Neural cell (in vitro differentiated cells): ENCODE measurements around the gene TP53I3. TPM values are rescaled to one million over a fixed set of nuclear protein-coding genes. Genes with fewer than 3 reads are reported as not detected.

Source experiments
- H2AFZ ChIP-seq: fragments of 200-600, 300-800 bp; sonication (generic), shearing (Covaris generic); 2 replicates; pipeline ENCODE4 v1.6.0; 2014; ENCODE audit warnings: low read depth, mild to moderate bottlenecking, antibody characterized with exemption, low read length, moderate library complexity
- H3F3A ChIP-seq: fragments of 200-600 bp; shearing (Covaris generic); 2 replicates; pipeline ENCODE4 v1.6.1; 2016; ENCODE audit warnings: mild to moderate bottlenecking, moderate library complexity, mixed read lengths, antibody characterized with exemption, low read length; ENCODE audit not compliant: insufficient read depth, poor library complexity, severe bottlenecking
- H3K27ac ChIP-seq: fragments of 200-600, 300-800 bp; sonication (generic), shearing (Covaris generic); 2 replicates; pipeline ENCODE4 v1.5.1; 2014; ENCODE audit warnings: mild to moderate bottlenecking, low read length, moderate library complexity
- H3K27me3 ChIP-seq: fragments of 300-800, 200-600 bp; sonication (generic), shearing (Covaris generic); 2 replicates; pipeline ENCODE4 v1.6.0; 2014; ENCODE audit warnings: mild to moderate bottlenecking, low read depth, low read length, moderate library complexity; ENCODE audit not compliant: insufficient read depth
- H3K36me3 ChIP-seq: fragments of 300-800, 200-600 bp; sonication (generic), shearing (Covaris generic); 2 replicates; pipeline ENCODE4 v1.5.1; 2014; ENCODE audit warnings: mild to moderate bottlenecking, antibody characterized with exemption, low read length, moderate library complexity; ENCODE audit not compliant: insufficient read depth
- H3K4me2 ChIP-seq: fragments of 300-800, 200-600 bp; sonication (generic), shearing (Covaris generic); 2 replicates; pipeline ENCODE4 v1.6.0; 2014; ENCODE audit warnings: mild to moderate bottlenecking, low read length
- H3K4me3 ChIP-seq: fragments of 300-800, 200-600 bp; sonication (generic), shearing (Covaris generic); 2 replicates; pipeline ENCODE4 v1.5.1; 2014; ENCODE audit warnings: mild to moderate bottlenecking, low read length, moderate library complexity
- H3K79me2 ChIP-seq: fragments of 200-600 bp; shearing (Covaris generic); replicated peaks from 2 replicates; pipeline ENCODE4 v1.6.0; 2014; ENCODE audit warnings: mild to moderate bottlenecking, low read length, moderate library complexity; ENCODE audit not compliant: insufficient read depth
- H3K9ac ChIP-seq: fragments of 300-800, 200-600 bp; sonication (generic), shearing (Covaris generic); 2 replicates; pipeline ENCODE4 v1.6.1; 2016; ENCODE audit warnings: mild to moderate bottlenecking, low read length, mixed read lengths
- H3K9me2 ChIP-seq: fragments of 200-600 bp; shearing (Covaris generic); 2 replicates; pipeline ENCODE4 v1.6.1; 2016; ENCODE audit warnings: mild to moderate bottlenecking, low read length, mixed read lengths; ENCODE audit not compliant: insufficient read depth
- H3K9me3 ChIP-seq: fragments of 200-600, 300-800 bp; sonication (generic), shearing (Covaris generic); 2 replicates; pipeline ENCODE4 v1.6.1; 2016; ENCODE audit warnings: mild to moderate bottlenecking, mixed run types, low read length, moderate library complexity, mixed read lengths
- H4K20me1 ChIP-seq: fragments of 200-600 bp; shearing (Covaris generic); 2 replicates; pipeline ENCODE4 v1.6.1; 2016; ENCODE audit warnings: mild to moderate bottlenecking, mixed run types; ENCODE audit not compliant: insufficient read depth
- CTCF ChIP-seq: fragments of 450-650 bp; IDR thresholded peaks from 2 replicates; pipeline ENCODE4 v1.5.1; 2014; ENCODE audit warnings: antibody characterized with exemption, mild to moderate bottlenecking, moderate library complexity; ENCODE audit not compliant: poor library complexity, severe bottlenecking
- EP300 ChIP-seq: fragments of 450-650 bp; conservative IDR thresholded peaks from 2 replicates; pipeline ENCODE4 v1.6.1; 2014; ENCODE audit warnings: antibody characterized with exemption, mild to moderate bottlenecking, moderate library complexity; ENCODE audit not compliant: poor library complexity, severe bottlenecking
- EZH2 ChIP-seq: fragments of 200-600, 300-800 bp; shearing (Covaris generic), sonication (generic); IDR thresholded peaks from 2 replicates; pipeline ENCODE4 v1.6.1; 2014; ENCODE audit warnings: antibody characterized with exemption, low read length, borderline replicate concordance, mild to moderate bottlenecking; ENCODE audit not compliant: insufficient read depth, poor library complexity, severe bottlenecking
- MXI1 ChIP-seq: fragments of 450-650 bp; conservative IDR thresholded peaks from 2 replicates; pipeline ENCODE4 v1.6.1; 2014; ENCODE audit warnings: antibody characterized with exemption, mild to moderate bottlenecking; ENCODE audit not compliant: poor library complexity, severe bottlenecking
- POLR2AphosphoS5 ChIP-seq: IDR thresholded peaks from 2 replicates; pipeline ENCODE4 v1.6.1; 2012
- RAD21 ChIP-seq: fragments of 450-650 bp; conservative IDR thresholded peaks from 2 replicates; pipeline ENCODE4 v1.6.1; 2014; ENCODE audit warnings: antibody characterized with exemption, mild to moderate bottlenecking, moderate library complexity
- REST ChIP-seq: IDR thresholded peaks from 2 replicates; pipeline ENCODE4 v1.6.1; 2012; ENCODE audit warnings: borderline replicate concordance
- SMC3 ChIP-seq: fragments of 450-650 bp; conservative IDR thresholded peaks from 2 replicates; pipeline ENCODE4 v1.6.1; 2014; ENCODE audit warnings: antibody characterized with exemption, mild to moderate bottlenecking, moderate library complexity; ENCODE audit not compliant: poor library complexity
- TAF1 ChIP-seq: IDR thresholded peaks from 2 replicates; pipeline ENCODE4 v1.6.1; 2012; ENCODE audit warnings: low read depth
- polyA plus RNA-seq: library from polyadenylated mRNA; depleted of rRNA; stranded (reverse); fragments of >200 nt; gene quantifications from 2 replicates; pipeline ENCODE4 v1.2.3, GENCODE V29; 2014

TP53I3 gene
- polyA plus RNA-seq, 1 donor from 2014 or later = 1.8 TPM

- H3K9me2 ChIP-seq = no peaks in the 10 kb centered on the region
- no peaks in the 10 kb centered on the region for H3K79me2 ChIP-seq
- H3K36me3 ChIP-seq = no peaks in the 10 kb centered on the region
- TF ChIP-seq TAF1 = no peak
- no peak for TF ChIP-seq POLR2AphosphoS5
- H3F3A ChIP-seq = no peaks in the 10 kb centered on the region
- no peaks in the 10 kb centered on the region for H3K27me3 ChIP-seq
- H3K4me2 ChIP-seq = no peak overlapping the region
- H2AFZ ChIP-seq = no peak overlapping the region
- H3K9me3 ChIP-seq = peaks cover 2% of the 10 kb centered on the region
- H3K4me3 ChIP-seq = no peak overlapping the region
- no peak overlapping the region for H3K9ac ChIP-seq
- H4K20me1 ChIP-seq = no peaks in the 10 kb centered on the region
- no peak overlapping the region for H3K27ac ChIP-seq
Observed at GRCh38 chr2:24106786-24107185, 22.2 kb upstream of the TP53I3 start.

- Histone ChIP-seq H3K27me3 (no peaks in the 10 kb centered on the region), H3K27ac (no peak overlapping the region), H3K9ac (no peak overlapping the region), H2AFZ (no peak overlapping the region), H3K79me2 (no peaks in the 10 kb centered on the region), H3K4me2 (no peak overlapping the region), H3K4me3 (no peak overlapping the region), H4K20me1 (no peaks in the 10 kb centered on the region), H3K9me3 (peaks cover 2% of the 10 kb centered on the region), H3K9me2 (no peaks in the 10 kb centered on the region), H3F3A (no peaks in the 10 kb centered on the region), H3K36me3 (no peaks in the 10 kb centered on the region)
- TF ChIP-seq RAD21 (no peak), EZH2 (no peak), EP300 (no peak), MXI1 (no peak), SMC3 (no peak), TAF1 (no peak), POLR2AphosphoS5 (no peak), CTCF (no peak), REST (no peak)
Observed at GRCh38 chr2:24105816-24106215, 21.2 kb upstream of the TP53I3 start.

- no peak for TF ChIP-seq RAD21
- TF ChIP-seq REST = no peak
- TF ChIP-seq TAF1 = no peak
- TF ChIP-seq MXI1 = no peak
- Histone ChIP-seq H3K27ac (no peak overlapping the region), H3K9me3 (peaks cover 2% of the 10 kb centered on the region), H3K36me3 (no peaks in the 10 kb centered on the region), H3K79me2 (no peaks in the 10 kb centered on the region), H3K9me2 (no peaks in the 10 kb centered on the region), H3K4me2 (no peak overlapping the region), H3K4me3 (no peak overlapping the region), H4K20me1 (no peaks in the 10 kb centered on the region), H3K27me3 (no peaks in the 10 kb centered on the region), H3F3A (no peaks in the 10 kb centered on the region), H2AFZ (no peak overlapping the region), H3K9ac (no peak overlapping the region)
Observed at GRCh38 chr2:24104906-24105305, 20.3 kb upstream of the TP53I3 start.
